ENCODE measurements around the gene IGSF8. TPM values are rescaled to one million over a fixed set of nuclear protein-coding genes. Genes with fewer than 3 reads are reported as not detected.

The IGSF8 gene
- total and polyA plus RNA-seq, 2 donors (not counting 3 experiments of a cell fraction or from before 2014, with no cell fraction given), result 9.5 to 17.5 TPM

GRCh38 chr1:160129966-160130365 is 31.5 kb upstream of the IGSF8 start:
- POLR2A ChIA-PET, result no interaction called here
- FAIRE-seq, result no peak
- CTCF ChIA-PET, result interaction anchor here (1.0 to 1.1 kb wide), 2 partner anchors 21 to 122 kb away, joined by 3 to 5 read pairs; no protein-coding TSS in a partner anchor

More at GRCh38 chr1:160129966-160130365, 31.5 kb upstream of the IGSF8 start:
- Histone ChIP-seq H3K4me1 (ENCODE audit: control insufficient read depth, extremely low read depth, insufficient read depth, low read length) (no peaks in the 10 kb centered on the region), H3K4me3 (replicated peaks in 1 of 3; ENCODE audit: insufficient read depth in 1 of 3, low read depth in 1 of 3, low read length in 3 of 3) (no peak overlapping the region), H4K20me1 (replicated peaks; ENCODE audit: control insufficient read depth, extremely low read depth, insufficient read depth, low read length) (no peaks in the 10 kb centered on the region), H3K4me2 (ENCODE audit: insufficient read depth, low read length) (no peak overlapping the region), H3K9ac (replicated peaks; ENCODE audit: extremely low read depth, insufficient read depth, low read length) (no peak overlapping the region), H3K27ac (ENCODE audit: insufficient read depth, low read depth, low read length) (no peak overlapping the region), H3K9me3 (replicated peaks; ENCODE audit: control insufficient read depth, insufficient read depth, low read length) (no peaks in the 10 kb centered on the region), H3K9me1 (replicated peaks; ENCODE audit: control insufficient read depth, extremely low read depth, insufficient read depth, low read length) (no peaks in the 10 kb centered on the region), H3K79me2 (ENCODE audit: control insufficient read depth, insufficient read depth, low read length) (no peaks in the 10 kb centered on the region), H2AFZ (ENCODE audit: low read depth, low read length) (no peak overlapping the region), H3K36me3 (ENCODE audit: control insufficient read depth in 2 of 2, extremely low read depth in 1 of 2, insufficient read depth in 2 of 2, low read length in 2 of 2) (no peaks in the 10 kb centered on the region), H3K27me3 (ENCODE audit: control insufficient read depth in 2 of 2, insufficient read depth in 2 of 2, low read length in 2 of 2) (no peaks in the 10 kb centered on the region)
- no TSS peak for BruUV-seq (replicated peaks)
- DNase-seq (ENCODE audit: low read depth, low spot score), result no peak
- TF ChIP-seq POLR2A (IDR thresholded peaks at IDR 0.05; ENCODE audit: low read depth, low read length), result no peak
- no peak for TF ChIP-seq FOS (IDR thresholded peaks at IDR 0.05; ENCODE audit: borderline replicate concordance, insufficient read depth, low read length)
- TF ChIP-seq GATA2 (IDR thresholded peaks at IDR 0.05; ENCODE audit: insufficient read depth, insufficient read length, low read depth, low read length), result no peak
- TF ChIP-seq MAX (IDR thresholded peaks at IDR 0.05; ENCODE audit: insufficient read depth, insufficient read length), result no peak
- TF ChIP-seq EZH2 (IDR thresholded peaks at IDR 0.05; ENCODE audit: borderline replicate concordance, low read depth, low read length, severe bottlenecking), result no peak
- TF ChIP-seq, protein P1, sequence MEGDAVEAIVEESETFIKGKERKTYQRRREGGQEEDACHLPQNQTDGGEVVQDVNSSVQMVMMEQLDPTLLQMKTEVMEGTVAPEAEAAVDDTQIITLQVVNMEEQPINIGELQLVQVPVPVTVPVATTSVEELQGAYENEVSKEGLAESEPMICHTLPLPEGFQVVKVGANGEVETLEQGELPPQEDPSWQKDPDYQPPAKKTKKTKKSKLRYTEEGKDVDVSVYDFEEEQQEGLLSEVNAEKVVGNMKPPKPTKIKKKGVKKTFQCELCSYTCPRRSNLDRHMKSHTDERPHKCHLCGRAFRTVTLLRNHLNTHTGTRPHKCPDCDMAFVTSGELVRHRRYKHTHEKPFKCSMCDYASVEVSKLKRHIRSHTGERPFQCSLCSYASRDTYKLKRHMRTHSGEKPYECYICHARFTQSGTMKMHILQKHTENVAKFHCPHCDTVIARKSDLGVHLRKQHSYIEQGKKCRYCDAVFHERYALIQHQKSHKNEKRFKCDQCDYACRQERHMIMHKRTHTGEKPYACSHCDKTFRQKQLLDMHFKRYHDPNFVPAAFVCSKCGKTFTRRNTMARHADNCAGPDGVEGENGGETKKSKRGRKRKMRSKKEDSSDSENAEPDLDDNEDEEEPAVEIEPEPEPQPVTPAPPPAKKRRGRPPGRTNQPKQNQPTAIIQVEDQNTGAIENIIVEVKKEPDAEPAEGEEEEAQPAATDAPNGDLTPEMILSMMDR (IDR thresholded peaks at IDR 0.05; ENCODE audit: extremely low read depth in 1 of 2, insufficient read depth in 1 of 2, low read depth in 1 of 2, low read length in 2 of 2), result no peak
- TF ChIP-seq POLR2AphosphoS5 (IDR thresholded peaks at IDR 0.05; ENCODE audit: insufficient read depth, low read depth, low read length), result no peak
- TF ChIP-seq MYC (IDR thresholded peaks at IDR 0.05; ENCODE audit: low read depth, low read length), result no peak
- TF ChIP-seq JUN (IDR thresholded peaks at IDR 0.05; ENCODE audit: borderline replicate concordance, insufficient read depth, insufficient read length, low read depth), result no peak
- intact Hi-C loops (cut with micrococcal nuclease) (no loop called here), dilution Hi-C loops (cut with MboI; ENCODE audit: extremely low pct_ligation_motif_present, low sequenced_read_pairs) (no loop called here)
